ENCODE data around the gene LRRC3. TPM values are rescaled to one million over a fixed set of nuclear protein-coding genes. Genes with fewer than 3 reads are reported as not detected.

LRRC3 gene
- total RNA-seq, 2 experiments from 2014 or later: 0.55 to 0.61 TPM

DNA sequence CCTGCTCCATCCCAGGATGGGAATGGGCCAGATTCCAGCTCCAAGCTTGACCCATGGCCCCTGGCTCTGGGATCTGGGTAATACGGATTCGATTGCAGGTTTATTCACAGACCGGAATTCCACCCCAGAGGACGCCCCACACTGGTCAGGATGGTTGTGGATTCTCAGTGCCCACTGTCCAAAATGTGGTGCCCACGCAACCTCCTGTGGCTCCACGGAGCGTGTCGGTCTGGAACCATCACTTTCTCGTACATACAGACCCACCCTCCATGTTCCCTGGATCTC is 53.1 kb downstream of the LRRC3 start:
- H3K9me3 Mint-ChIP-seq: no peaks in the 10 kb centered on the region
- ChIA-PET POLR2A (no interaction called here), CTCF (no interaction called here)
- ATAC-seq (ENCODE audit: poor library complexity) (no peak), DNase-seq (no peak)
- TF ChIP-seq CTCF (IDR thresholded peaks at IDR 0.05): no peak
- Histone ChIP-seq H3K36me3 (ENCODE audit: insufficient read depth, low read length) (no peaks in the 10 kb centered on the region), H3K4me1 (ENCODE audit: insufficient read depth, low read length) (peaks cover 18% of the 10 kb centered on the region), H3K27ac (ENCODE audit: low read depth in 1 of 2, low read length in 2 of 2) (no peak overlapping the region), H3K9me3 (ENCODE audit: control insufficient read depth in 1 of 2, insufficient read depth in 1 of 2, low read length in 2 of 2) (no peaks in the 10 kb centered on the region), H3K4me3 (ENCODE audit: low read length) (no peak overlapping the region), H3K27me3 (ENCODE audit: control insufficient read depth in 1 of 2, insufficient read depth in 2 of 2, low read length in 2 of 2) (no peaks in the 10 kb centered on the region)
- intact Hi-C loops (cut with DNase I, micrococcal nuclease): loop anchor here in 1 of 2 experiments (10.0 kb wide), 1 partner anchor 616 kb away; no protein-coding TSS in a partner anchor
- no peaks in the 10 kb centered on the region for H3K27me3 Mint-ChIP-seq
- H3K4me1 Mint-ChIP-seq (ENCODE audit: low read depth): no peaks in the 10 kb centered on the region
- H3K4me3 Mint-ChIP-seq: no peak overlapping the region
- no peak overlapping the region for H3K27ac Mint-ChIP-seq
- no peaks in the 10 kb centered on the region for H3K36me3 Mint-ChIP-seq (ENCODE audit: low read depth)

DNA sequence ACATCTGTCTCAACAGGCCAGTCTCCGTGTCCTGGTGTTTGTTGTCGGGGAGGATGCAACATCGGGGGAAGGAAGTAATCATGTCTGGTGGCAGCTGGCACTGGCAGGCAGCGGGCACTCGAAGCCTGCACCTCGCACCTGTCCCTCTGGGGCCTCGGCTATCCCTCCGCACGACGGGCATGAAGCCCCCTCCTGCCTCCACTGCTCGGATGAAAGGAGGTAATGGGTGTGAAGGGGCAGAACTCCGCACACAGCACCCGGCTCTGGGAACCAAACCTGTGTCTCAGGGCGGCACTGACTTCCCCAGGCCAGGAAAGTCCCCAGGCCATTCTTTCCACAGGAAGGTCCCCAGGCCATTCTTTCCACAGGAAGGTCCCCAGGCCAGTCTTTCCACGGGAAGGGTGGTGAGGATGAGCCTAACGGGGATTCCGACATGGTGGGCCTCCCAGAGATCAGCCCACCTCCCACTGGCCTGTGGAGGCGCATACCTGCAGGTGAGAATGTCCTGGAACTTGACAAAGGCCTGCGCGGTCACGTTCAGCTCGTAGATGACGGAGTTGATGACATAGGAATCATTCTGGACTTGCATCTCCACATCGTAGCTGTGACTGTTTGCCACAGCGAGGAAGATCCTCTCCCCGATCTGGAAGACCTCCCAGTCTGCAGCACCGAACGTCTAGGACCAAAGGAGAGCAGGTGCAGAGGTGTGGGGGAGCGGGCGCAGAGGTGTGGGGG is 53.6 kb downstream of the LRRC3 start:
- DNase-seq (no peak), ATAC-seq (ENCODE audit: poor library complexity) (no peak)
- H3K27ac ChIP-seq (ENCODE audit: low read depth in 1 of 2, low read length in 2 of 2): no peak overlapping the region
- H3K4me1 ChIP-seq (ENCODE audit: insufficient read depth, low read length): peaks cover 16% of the 10 kb centered on the region
- H3K27me3 Mint-ChIP-seq: no peaks in the 10 kb centered on the region
- intact Hi-C loops (cut with DNase I, micrococcal nuclease): loop anchor here in 1 of 2 experiments (10.0 kb wide), 1 partner anchor 616 kb away; no protein-coding TSS in a partner anchor
- ChIA-PET POLR2A (no interaction called here), CTCF (interaction anchor here (2.9 to 3.3 kb wide), 2 partner anchors 233 to 285 kb away, joined by 24 to 41 read pairs; no protein-coding TSS in a partner anchor)
- TF ChIP-seq CTCF (IDR thresholded peaks at IDR 0.05): no peak
- H3K36me3 ChIP-seq (ENCODE audit: insufficient read depth, low read length): no peaks in the 10 kb centered on the region
- no peak overlapping the region for H3K27ac Mint-ChIP-seq
- no peak overlapping the region for H3K4me3 ChIP-seq (ENCODE audit: low read length)
- H3K27me3 ChIP-seq (ENCODE audit: control insufficient read depth in 1 of 2, insufficient read depth in 2 of 2, low read length in 2 of 2): no peaks in the 10 kb centered on the region
- H3K36me3 Mint-ChIP-seq (ENCODE audit: low read depth): no peaks in the 10 kb centered on the region
- H3K9me3 Mint-ChIP-seq: no peaks in the 10 kb centered on the region
- H3K9me3 ChIP-seq (ENCODE audit: control insufficient read depth in 1 of 2, insufficient read depth in 1 of 2, low read length in 2 of 2): no peaks in the 10 kb centered on the region
- no peaks in the 10 kb centered on the region for H3K4me1 Mint-ChIP-seq (ENCODE audit: low read depth)
- H3K4me3 Mint-ChIP-seq: no peak overlapping the region

DNA sequence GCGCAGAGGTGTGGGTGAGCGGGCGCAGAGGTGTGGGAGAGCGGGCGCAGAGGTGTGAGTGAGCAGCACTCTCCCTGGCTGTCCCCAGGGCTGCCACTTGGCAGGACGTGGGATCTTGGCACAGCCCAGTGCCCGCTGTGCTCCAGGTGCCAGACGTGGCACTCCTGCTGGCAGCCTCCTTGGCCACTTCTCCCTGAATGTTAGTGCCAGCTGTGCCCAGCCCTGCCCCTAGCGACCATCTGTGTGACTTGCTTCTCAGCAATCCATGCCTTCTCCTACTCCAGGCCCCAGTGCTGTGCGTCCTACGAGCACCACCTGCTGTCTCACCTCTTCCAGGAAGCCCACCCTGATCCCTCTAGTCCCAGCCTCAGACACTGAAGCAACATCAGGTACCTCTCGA is 54.2 kb downstream of the LRRC3 start:
- intact Hi-C loops (cut with DNase I, micrococcal nuclease): loop anchor here in 1 of 2 experiments (10.0 kb wide), 1 partner anchor 615 kb away; no protein-coding TSS in a partner anchor
- POLR2A ChIA-PET: interaction anchor here (1.4 to 1.9 kb wide), 2 partner anchors 233 to 284 kb away, joined by 5 to 14 read pairs; no protein-coding TSS in a partner anchor
- H3K4me3 Mint-ChIP-seq: no peak overlapping the region
- H3K9me3 Mint-ChIP-seq: no peaks in the 10 kb centered on the region
- H3K36me3 Mint-ChIP-seq (ENCODE audit: low read depth): no peaks in the 10 kb centered on the region
- H3K9me3 ChIP-seq (ENCODE audit: control insufficient read depth in 1 of 2, insufficient read depth in 1 of 2, low read length in 2 of 2): no peaks in the 10 kb centered on the region
- no peak for TF ChIP-seq CTCF (IDR thresholded peaks at IDR 0.05)
- ATAC-seq (ENCODE audit: poor library complexity) (no peak), DNase-seq (no peak)
- H3K27me3 ChIP-seq (ENCODE audit: control insufficient read depth in 1 of 2, insufficient read depth in 2 of 2, low read length in 2 of 2): no peaks in the 10 kb centered on the region
- no peaks in the 10 kb centered on the region for H3K27me3 Mint-ChIP-seq
- CTCF ChIA-PET: interaction anchor here (1.0 to 3.3 kb wide), 3 partner anchors 221 to 284 kb away, joined by 4 to 41 read pairs (median 24); no protein-coding TSS in a partner anchor
- no peak overlapping the region for H3K4me3 ChIP-seq (ENCODE audit: low read length)
- no peaks in the 10 kb centered on the region for H3K4me1 Mint-ChIP-seq (ENCODE audit: low read depth)
- H3K4me1 ChIP-seq (ENCODE audit: insufficient read depth, low read length): peaks cover 12% of the 10 kb centered on the region
- no peaks in the 10 kb centered on the region for H3K36me3 ChIP-seq (ENCODE audit: insufficient read depth, low read length)
- H3K27ac ChIP-seq (ENCODE audit: low read depth in 1 of 2, low read length in 2 of 2): no peak overlapping the region
- no peak overlapping the region for H3K27ac Mint-ChIP-seq
